OCI-LY1 (cell line): Measurements from ENCODE around the gene C15orf40.

Source experiments
- H2AFZ ChIP-seq: fragments of 200-600 bp; sonication (generic), shearing (Covaris generic); 2 replicates; pipeline ENCODE4 v1.6.0; 2014; ENCODE audit warnings: antibody characterized with exemption, mild to moderate bottlenecking, low read length
- H3F3A ChIP-seq: fragments of 200-600 bp; sonication (generic), shearing (Covaris generic); 2 replicates; pipeline ENCODE4 v1.6.0; 2014; ENCODE audit warnings: mild to moderate bottlenecking, antibody characterized with exemption, low read length, moderate library complexity; ENCODE audit not compliant: insufficient read depth
- H3K27ac ChIP-seq: fragments of 200-600 bp; sonication (generic); 2 replicates; pipeline ENCODE4 v1.5.1; 2014; ENCODE audit warnings: low read length, mixed run types, mild to moderate bottlenecking, low read depth; ENCODE audit not compliant: poor library complexity, severe bottlenecking
- H3K27me3 ChIP-seq: fragments of 200-600 bp; sonication (generic); 2 replicates; pipeline ENCODE4 v1.6.0; 2014; ENCODE audit warnings: antibody characterized with exemption, mild to moderate bottlenecking, low read length, moderate library complexity; ENCODE audit not compliant: insufficient read depth
- H3K36me3 ChIP-seq: fragments of 200-600 bp; sonication (generic); 2 replicates; pipeline ENCODE4 v1.6.1; 2014; ENCODE audit warnings: mild to moderate bottlenecking, antibody characterized with exemption, low read length, moderate library complexity, mixed read lengths; ENCODE audit not compliant: insufficient read depth
- H3K4me1 ChIP-seq: fragments of 200-600 bp; sonication (generic); 2 replicates; pipeline ENCODE4 v1.5.1; 2014; ENCODE audit warnings: mild to moderate bottlenecking, low read length, moderate library complexity; ENCODE audit not compliant: insufficient read depth, severe bottlenecking
- H3K4me2 ChIP-seq: fragments of 200-600 bp; sonication (generic), shearing (Covaris generic); 2 replicates; pipeline ENCODE4 v1.6.1; 2014; ENCODE audit warnings: low read length
- H3K4me3 ChIP-seq: fragments of 200-600 bp; sonication (generic); 2 replicates; pipeline ENCODE4 v1.5.1; 2014; ENCODE audit warnings: low read length, low read depth, mild to moderate bottlenecking, mixed read lengths; ENCODE audit not compliant: poor library complexity, severe bottlenecking
- H3K79me2 ChIP-seq: fragments of 200-600 bp; shearing (Covaris generic); 2 replicates; pipeline ENCODE4 v1.6.1; 2016; ENCODE audit warnings: mixed run types, low read length, mixed read lengths; ENCODE audit not compliant: insufficient read depth
- H3K9ac ChIP-seq: fragments of 200-600 bp; sonication (generic), shearing (Covaris generic); 2 replicates; pipeline ENCODE4 v1.6.1; 2014; ENCODE audit warnings: mild to moderate bottlenecking, low read length, mixed read lengths
- H3K9me2 ChIP-seq: fragments of 200-600 bp; sonication (generic), shearing (Covaris generic); 2 replicates; pipeline ENCODE4 v1.6.1; 2014; ENCODE audit warnings: low read depth, mild to moderate bottlenecking, low read length, mixed read lengths
- H3K9me3 ChIP-seq: fragments of 200-600 bp; shearing (Covaris generic); 2 replicates; pipeline ENCODE4 v1.6.1; 2014; ENCODE audit warnings: low read length, mixed read lengths
- H4K20me1 ChIP-seq: fragments of 200-600 bp; sonication (generic), shearing (Covaris generic); 2 replicates; pipeline ENCODE4 v1.6.0; 2016; ENCODE audit warnings: mild to moderate bottlenecking, low read length; ENCODE audit not compliant: insufficient read depth
- EZH2 ChIP-seq: fragments of 200-600 bp; sonication (generic), shearing (Covaris generic); IDR thresholded peaks from 2 replicates; pipeline ENCODE4 v1.8.0; 2017; ENCODE audit warnings: borderline replicate concordance, mixed run types, mild to moderate bottlenecking, antibody characterized with exemption, low read length, moderate library complexity, mixed read lengths
- TF ChIP-seq, protein P1 (sequence below): fragments of 200-600 bp; sonication (generic), shearing (Covaris generic); IDR thresholded peaks from 2 replicates; pipeline ENCODE4 v1.5.1; 2017; ENCODE audit warnings: mild to moderate bottlenecking, antibody characterized with exemption, low read length, moderate library complexity, mixed read lengths

The C15orf40 gene

GRCh38 chr15:83018436-83018835 lies 7.0 kb upstream of the C15orf40 start:
- TF ChIP-seq, protein P1, sequence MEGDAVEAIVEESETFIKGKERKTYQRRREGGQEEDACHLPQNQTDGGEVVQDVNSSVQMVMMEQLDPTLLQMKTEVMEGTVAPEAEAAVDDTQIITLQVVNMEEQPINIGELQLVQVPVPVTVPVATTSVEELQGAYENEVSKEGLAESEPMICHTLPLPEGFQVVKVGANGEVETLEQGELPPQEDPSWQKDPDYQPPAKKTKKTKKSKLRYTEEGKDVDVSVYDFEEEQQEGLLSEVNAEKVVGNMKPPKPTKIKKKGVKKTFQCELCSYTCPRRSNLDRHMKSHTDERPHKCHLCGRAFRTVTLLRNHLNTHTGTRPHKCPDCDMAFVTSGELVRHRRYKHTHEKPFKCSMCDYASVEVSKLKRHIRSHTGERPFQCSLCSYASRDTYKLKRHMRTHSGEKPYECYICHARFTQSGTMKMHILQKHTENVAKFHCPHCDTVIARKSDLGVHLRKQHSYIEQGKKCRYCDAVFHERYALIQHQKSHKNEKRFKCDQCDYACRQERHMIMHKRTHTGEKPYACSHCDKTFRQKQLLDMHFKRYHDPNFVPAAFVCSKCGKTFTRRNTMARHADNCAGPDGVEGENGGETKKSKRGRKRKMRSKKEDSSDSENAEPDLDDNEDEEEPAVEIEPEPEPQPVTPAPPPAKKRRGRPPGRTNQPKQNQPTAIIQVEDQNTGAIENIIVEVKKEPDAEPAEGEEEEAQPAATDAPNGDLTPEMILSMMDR: no peak
- Histone ChIP-seq H3F3A (peaks cover 3% of the 10 kb centered on the region; the same call in 1 of the 2 replicates), H2AFZ (no peak overlapping the region), H3K9me2 (no peaks in the 10 kb centered on the region), H3K4me2 (no peak overlapping the region), H3K9me3 (no peaks in the 10 kb centered on the region), H3K4me3 (no peak overlapping the region), H3K79me2 (no peaks in the 10 kb centered on the region), H3K9ac (no peak overlapping the region), H3K27ac (no peak overlapping the region), H3K36me3 (peaks cover 56% of the 10 kb centered on the region), H3K4me1 (peaks cover 13% of the 10 kb centered on the region), H3K27me3 (no peaks in the 10 kb centered on the region), H4K20me1 (no peaks in the 10 kb centered on the region)

- H3K9me2 ChIP-seq: no peaks in the 10 kb centered on the region
- TF ChIP-seq, protein P1: no peak
- no peak for TF ChIP-seq EZH2
- no peak overlapping the region for H3K4me2 ChIP-seq
- H3K79me2 ChIP-seq: no peaks in the 10 kb centered on the region
- no peak overlapping the region for H2AFZ ChIP-seq
- no peak overlapping the region for H3K27ac ChIP-seq
- H3K9ac ChIP-seq: no peak overlapping the region
- no peaks in the 10 kb centered on the region for H3K9me3 ChIP-seq
- no peak overlapping the region for H3K4me3 ChIP-seq
- H4K20me1 ChIP-seq: no peaks in the 10 kb centered on the region
- peaks cover 25% of the 10 kb centered on the region for H3K4me1 ChIP-seq
- H3K36me3 ChIP-seq: peaks cover 56% of the 10 kb centered on the region
- H3F3A ChIP-seq: peaks cover 3% of the 10 kb centered on the region; the same call in 1 of the 2 replicates
- H3K27me3 ChIP-seq: no peaks in the 10 kb centered on the region
These were observed 5.5 kb upstream of the C15orf40 start for GRCh38 chr15:83016906-83017305.

DNA sequence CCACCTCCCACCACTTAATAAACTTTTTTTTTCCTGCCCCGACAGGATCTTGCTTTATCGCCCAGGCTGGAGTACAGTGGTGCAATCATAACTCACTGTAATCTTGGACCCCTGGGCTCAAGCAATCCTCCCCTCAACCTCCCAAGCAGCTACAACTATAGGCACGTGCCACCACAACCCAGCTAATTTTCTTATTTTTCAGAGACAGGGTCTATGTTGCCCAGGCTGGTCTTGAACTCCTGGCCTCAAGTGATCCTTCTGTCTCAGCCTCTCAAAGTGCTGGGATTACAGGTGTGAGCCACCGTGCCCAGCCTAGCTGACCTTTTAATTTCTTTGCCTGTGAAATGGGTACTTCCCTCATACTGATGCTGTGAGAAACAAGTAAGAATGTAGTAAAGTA lies 3.9 kb upstream of the C15orf40 start:
- no peak overlapping the region for H3K4me3 ChIP-seq
- no peaks in the 10 kb centered on the region for H3K79me2 ChIP-seq
- no peak overlapping the region for H2AFZ ChIP-seq
- no peaks in the 10 kb centered on the region for H3K9me3 ChIP-seq
- H3K9ac ChIP-seq: no peak overlapping the region
- H3K27ac ChIP-seq: no peak overlapping the region
- TF ChIP-seq EZH2: no peak
- TF ChIP-seq, protein P1: no peak
- no peak overlapping the region for H3K4me2 ChIP-seq
- H3K9me2 ChIP-seq: no peaks in the 10 kb centered on the region
- H3K27me3 ChIP-seq: no peaks in the 10 kb centered on the region
- H3K4me1 ChIP-seq: peaks cover 33% of the 10 kb centered on the region
- peaks cover 45% of the 10 kb centered on the region for H3K36me3 ChIP-seq
- H4K20me1 ChIP-seq: no peaks in the 10 kb centered on the region
- peaks cover 3% of the 10 kb centered on the region; the same call in 1 of the 2 replicates for H3F3A ChIP-seq
